K562 (cell line): ENCODE data around the gene MAZ.

Experiments
- CBFB ChIP-seq: sonication (generic); formaldehyde crosslinking; IDR thresholded peaks from 2 replicates; pipeline ENCODE4 v1.4.0; 2020; ENCODE audit warnings: mild to moderate bottlenecking, missing genetic modification reagents
- E2F5 ChIP-seq: sonication (generic); formaldehyde crosslinking; IDR thresholded peaks from 2 replicates; pipeline ENCODE4 v1.8.0; 2022; ENCODE audit warnings: mild to moderate bottlenecking, missing genetic modification reagents
- ELK1 ChIP-seq: sonication (generic); formaldehyde crosslinking; IDR thresholded peaks from 2 replicates; pipeline ENCODE4 v1.8.1; 2022; ENCODE audit warnings: missing genetic modification reagents
- NFIX ChIP-seq: fragments of 250-450 bp; sonication (Bioruptor Pico); IDR thresholded peaks from 2 replicates; pipeline ENCODE4 v1.4.0; 2020; ENCODE audit warnings: low read depth, mild to moderate bottlenecking, moderate library complexity
- PHF8 ChIP-seq: fragments of 200-600 bp; sonication (generic); IDR thresholded peaks from 2 replicates; pipeline ENCODE4 v1.6.1; 2012; ENCODE audit warnings: mixed run types, mild to moderate bottlenecking, inconsistent platforms, low read length, moderate library complexity, borderline replicate concordance
- POLR2A ChIP-seq: fragments of 450-650 bp; conservative IDR thresholded peaks from 2 replicates; pipeline ENCODE4 v1.6.1; 2016
- REST ChIP-seq, 2 experiments: fragments of 450-650 bp; formaldehyde crosslinking in 1 of 2; IDR thresholded peaks; 2 replicates each; pipeline versions ENCODE4 v1.4.0 to v1.6.1; 2014 to 2020; ENCODE audit warnings: mild to moderate bottlenecking in 2 of 2, borderline replicate concordance in 1 of 2, low read depth in 1 of 2
- SP2 ChIP-seq: IDR thresholded peaks from 2 replicates; pipeline ENCODE4 v1.6.1; 2011; ENCODE audit warnings: mild to moderate bottlenecking, low read depth, low read length, moderate library complexity; ENCODE audit not compliant: poor library complexity, severe bottlenecking; ENCODE audit errors: extremely low read depth
- ZNF133 ChIP-seq: fragments of 250-450 bp; sonication (Bioruptor Pico); IDR thresholded peaks from 2 replicates; pipeline ENCODE4 v1.4.0; 2020; ENCODE audit warnings: mild to moderate bottlenecking

- TF ChIP-seq REST (IDR thresholded peaks at IDR 0.05; ENCODE audit: borderline replicate concordance) (no peak), REST (CRISPR knock-in tag; IDR thresholded peaks at IDR 0.05; ENCODE audit: low read depth) (no peak), POLR2A (peak; percentile 18; the same call in 1 of the 2 replicates), E2F5 (CRISPR knock-in tag) (no peak), ELK1 (CRISPR knock-in tag) (no peak), ZNF133 (CRISPR knock-in tag) (no peak), NFIX (no peak), CBFB (CRISPR knock-in tag) (no peak), PHF8 (no peak), SP2 (no peak)
Observed at GRCh38 chr16:29802416-29802935, 3.9 kb upstream of the MAZ start.
